Esophagus squamous epithelium (tissue), 4 donors: ENCODE measurements around the gene CNPPD1.

ENCODE experiments used
- CTCF ChIP-seq, 6 experiments: fragments of 450-650 bp in 4 of 6; fragments of 200-600 bp in 2 of 6; sonication (generic) in 2 of 6; IDR thresholded peaks; one replicate each; pipeline ENCODE4 v1.5.1; 2016 to 2019; ENCODE audit warnings: antibody characterized with exemption in 6 of 6, mild to moderate bottlenecking in 4 of 6, moderate library complexity in 4 of 6
- POLR2A ChIP-seq, 4 donors: fragments of 450-650 bp; IDR thresholded peaks; one replicate each; pipeline ENCODE4 v1.6.1; 2017; ENCODE audit warnings: antibody characterized with exemption in 4 of 4, mild to moderate bottlenecking in 4 of 4, moderate library complexity in 3 of 4

GRCh38 chr2:219214786-219215185 lies 38.1 kb upstream of the CNPPD1 start:
- TF ChIP-seq POLR2A (IDR thresholded peaks at IDR 0.05) (no peak), CTCF (IDR thresholded peaks at IDR 0.05) (no peak)
